Retinal pigment epithelial cell (primary cell): ENCODE measurements around the gene SPART.
"Not testable (repeated sequence)": the region's sequence is repeated elsewhere in the genome, so short reads cannot be mapped to it uniquely, and the experiment has no call there.

ENCODE experiments used
- DNase-seq: peaks from one replicate; pipeline ENCODE4 v3.0.0-alpha.2; 2010; ENCODE audit warnings: low read depth
- H3K4me3 ChIP-seq: 2 replicates; pipeline ENCODE4 v1.5.1; 2011; ENCODE audit warnings: mild to moderate bottlenecking, low read length, control low read depth, moderate library complexity
- TF ChIP-seq, protein P1 (sequence below): conservative IDR thresholded peaks from 2 replicates; pipeline ENCODE4 v1.5.1; 2011; ENCODE audit warnings: low read depth, low read length, control low read depth, inconsistent platforms

The SPART gene

DNA sequence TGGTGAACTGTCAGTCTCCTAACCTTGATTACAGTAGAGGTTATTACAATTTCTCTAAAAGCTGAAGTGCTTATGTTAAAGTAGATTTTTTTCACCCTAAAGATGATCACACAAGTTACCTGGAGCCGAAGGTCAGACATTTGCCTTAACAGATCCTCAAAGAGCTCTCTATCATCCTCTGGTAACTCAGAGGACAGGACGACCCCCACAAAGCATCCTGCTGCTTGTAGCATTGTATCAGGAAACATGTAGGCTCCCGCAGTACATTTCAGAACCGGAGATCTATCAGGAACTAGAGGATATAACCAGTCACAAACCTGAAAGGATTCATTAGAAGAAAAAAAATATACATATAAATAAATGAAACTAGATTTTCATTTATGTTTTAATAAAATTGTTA is 14.9 kb downstream of the SPART start:
- no peak overlapping the region for H3K4me3 ChIP-seq
- TF ChIP-seq, protein P1, sequence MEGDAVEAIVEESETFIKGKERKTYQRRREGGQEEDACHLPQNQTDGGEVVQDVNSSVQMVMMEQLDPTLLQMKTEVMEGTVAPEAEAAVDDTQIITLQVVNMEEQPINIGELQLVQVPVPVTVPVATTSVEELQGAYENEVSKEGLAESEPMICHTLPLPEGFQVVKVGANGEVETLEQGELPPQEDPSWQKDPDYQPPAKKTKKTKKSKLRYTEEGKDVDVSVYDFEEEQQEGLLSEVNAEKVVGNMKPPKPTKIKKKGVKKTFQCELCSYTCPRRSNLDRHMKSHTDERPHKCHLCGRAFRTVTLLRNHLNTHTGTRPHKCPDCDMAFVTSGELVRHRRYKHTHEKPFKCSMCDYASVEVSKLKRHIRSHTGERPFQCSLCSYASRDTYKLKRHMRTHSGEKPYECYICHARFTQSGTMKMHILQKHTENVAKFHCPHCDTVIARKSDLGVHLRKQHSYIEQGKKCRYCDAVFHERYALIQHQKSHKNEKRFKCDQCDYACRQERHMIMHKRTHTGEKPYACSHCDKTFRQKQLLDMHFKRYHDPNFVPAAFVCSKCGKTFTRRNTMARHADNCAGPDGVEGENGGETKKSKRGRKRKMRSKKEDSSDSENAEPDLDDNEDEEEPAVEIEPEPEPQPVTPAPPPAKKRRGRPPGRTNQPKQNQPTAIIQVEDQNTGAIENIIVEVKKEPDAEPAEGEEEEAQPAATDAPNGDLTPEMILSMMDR: no peak
- no peak for DNase-seq

- TF ChIP-seq, protein P1: no peak
- H3K4me3 ChIP-seq: no peak overlapping the region
- peak; percentile 40 for DNase-seq
These were observed 16.8 kb downstream of the SPART start for GRCh38 chr13:36329361-36329760.

DNA sequence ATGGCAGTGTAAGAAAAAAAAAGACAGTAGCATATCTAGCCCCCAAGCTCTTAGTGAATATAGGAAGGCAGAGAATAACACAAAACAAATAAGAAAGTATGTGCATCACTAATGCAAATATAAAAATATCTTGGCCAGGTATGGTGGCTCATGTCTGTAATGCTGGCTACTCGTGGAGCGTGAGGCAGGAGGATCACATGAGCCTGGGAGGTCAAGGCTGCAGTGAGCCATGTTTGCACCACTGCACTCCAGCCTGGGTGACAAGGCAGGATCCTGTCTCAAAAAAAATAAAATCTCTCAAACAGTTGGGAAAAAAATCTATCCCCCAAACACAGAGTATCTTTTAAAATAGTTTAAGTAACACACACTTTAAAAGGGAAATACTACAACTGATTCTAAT is 17.4 kb downstream of the SPART start:
- no peak for DNase-seq
- TF ChIP-seq, protein P1: no peak
- no peak overlapping the region for H3K4me3 ChIP-seq

DNA sequence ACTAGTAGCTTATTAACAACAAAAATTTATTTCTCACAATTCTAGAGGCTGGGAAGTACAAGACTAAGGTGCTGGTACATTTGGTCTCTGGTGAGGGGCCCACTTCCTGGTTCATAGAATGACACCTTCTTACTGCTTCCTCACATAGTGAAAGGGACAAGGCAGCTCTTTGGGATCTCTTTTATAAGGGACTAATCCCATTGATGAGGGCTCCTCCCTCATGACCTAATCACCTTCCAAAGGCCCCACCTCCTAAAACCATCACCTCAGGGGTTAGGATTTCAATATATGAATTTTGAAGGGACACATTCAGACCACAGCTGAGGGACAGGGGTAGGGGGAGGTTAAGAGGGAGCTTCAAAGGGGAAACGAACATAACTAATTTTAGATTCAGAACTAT is 20.3 kb downstream of the SPART start:
- no peak overlapping the region for H3K4me3 ChIP-seq
- no peak for DNase-seq
- TF ChIP-seq, protein P1: no peak

GRCh38 chr13:36324881-36325280 is 21.3 kb downstream of the SPART start:
- H3K4me3 ChIP-seq, DNase-seq: not testable (repeated sequence)

DNA sequence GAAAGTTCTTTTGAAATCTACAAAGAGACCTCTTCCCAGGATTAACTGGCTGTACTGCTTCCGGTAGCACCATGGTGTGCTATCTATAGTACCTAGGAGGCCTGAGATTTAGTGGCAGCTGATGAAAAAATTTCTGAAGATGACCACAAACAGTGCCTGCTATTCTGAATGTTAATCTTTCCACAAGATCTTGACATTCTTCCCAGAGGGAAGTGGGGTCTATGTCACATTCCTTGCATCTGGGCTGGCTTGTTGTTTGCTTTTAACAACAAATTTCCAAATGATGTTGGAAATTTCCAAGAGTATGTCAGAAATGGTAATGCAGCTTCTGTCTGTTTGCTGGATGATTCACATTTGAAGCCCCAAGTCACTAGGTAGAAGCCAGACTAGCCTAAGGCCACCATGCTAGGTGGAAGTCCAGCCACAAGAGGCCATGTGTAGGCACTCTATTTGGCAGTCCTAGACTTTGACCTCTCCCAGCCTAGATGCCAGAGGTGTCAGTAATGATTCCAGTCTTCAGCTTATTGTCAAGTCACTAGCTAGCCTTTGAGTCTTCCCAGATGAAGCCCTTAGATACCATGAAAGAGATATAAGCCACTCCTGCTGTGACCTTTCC is 22.1 kb downstream of the SPART start:
- DNase-seq: no peak
- TF ChIP-seq, protein P1: no peak
- no peak overlapping the region for H3K4me3 ChIP-seq

DNA sequence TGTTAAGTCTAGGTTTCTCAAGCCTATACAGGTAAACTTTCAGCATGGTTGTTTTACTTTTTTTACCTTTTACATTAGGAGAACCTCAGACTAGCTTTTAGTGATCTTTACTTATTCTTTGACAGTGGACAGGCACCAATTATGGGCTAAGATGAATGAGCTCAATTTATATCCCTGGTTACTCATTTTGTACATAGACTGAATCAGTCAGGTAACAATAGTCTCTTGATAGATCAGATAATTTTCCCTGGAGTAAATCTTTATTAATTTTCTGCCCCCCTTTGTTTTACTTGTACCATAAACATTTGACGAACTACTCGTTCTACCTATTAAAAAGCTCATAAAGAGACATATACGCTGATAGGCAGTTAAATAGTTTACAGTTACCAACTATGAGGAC is 22.8 kb downstream of the SPART start:
- TF ChIP-seq, protein P1: no peak
- DNase-seq: no peak
- no peak overlapping the region for H3K4me3 ChIP-seq

- not testable (repeated sequence) for H3K4me3 ChIP-seq, DNase-seq
These were observed 26.4 kb downstream of the SPART start for GRCh38 chr13:36319793-36320192.
